ENCODE data around the gene TMEM35B. TPM values are rescaled to one million over a fixed set of nuclear protein-coding genes. Genes with fewer than 3 reads are reported as not detected.

The TMEM35B gene
- total and polyA plus RNA-seq, 9 of the 15 experiments (the other 6 are each of a cell fraction or from before 2014, with no cell fraction given), result 11.4 to 142 (median 21.4) TPM

- Histone ChIP-seq H3K27ac (ENCODE audit: extremely low read depth, low read depth, low read length) (peak overlapping the region; percentile 88), H3K79me2 (ENCODE audit: control insufficient read depth, insufficient read depth, low read length) (peaks cover 26% of the 10 kb centered on the region), H3K4me3 (peak overlapping the region; percentile 61), H4K20me1 (replicated peaks; ENCODE audit: control insufficient read depth, insufficient read depth, low read length) (no peaks in the 10 kb centered on the region), H2AFZ (ENCODE audit: low read depth, low read length) (peak overlapping the region; percentile 99), H3K36me3 (ENCODE audit: control insufficient read depth, insufficient read depth, low read length) (peaks cover 21% of the 10 kb centered on the region), H3K9me3 (replicated peaks; ENCODE audit: control insufficient read depth, insufficient read depth, low read depth, low read length) (peaks cover 15% of the 10 kb centered on the region), H3K27me3 (ENCODE audit: control insufficient read depth in 2 of 2, insufficient read depth in 2 of 2, low read length in 2 of 2) (no peaks in the 10 kb centered on the region), H3K9me1 (ENCODE audit: control insufficient read depth, insufficient read depth, low read length) (no peaks in the 10 kb centered on the region), H3K4me2 (ENCODE audit: insufficient read depth, low read length) (peak overlapping the region; percentile 93), H3K9ac (ENCODE audit: insufficient read depth in 1 of 2, low read depth in 2 of 2, low read length in 2 of 2) (peak overlapping the region; percentile 89 to 90), H3K4me1 (replicated peaks in 1 of 2; ENCODE audit: control insufficient read depth in 2 of 2, insufficient read depth in 2 of 2, low read length in 2 of 2) (peaks cover 0 to 7% of the 10 kb centered on the region in 2 experiments; a peak in 3 of 5 replicates)
- WGBS (ENCODE audit: insufficient coverage, low coverage, missing lambda C conversion rate), result 0% methylated on average over 17 of the region's 17 CpGs
- ChIA-PET CTCF (ENCODE audit: low intra/inter-chr PET ratio) (no interaction called here), POLR2A (interaction anchor here (0.5 to 3.2 kb wide), 17 partner anchors 8 to 799 kb away, joined by 3 to 15 read pairs (median 5); partner anchors contain the start of genes SFPQ and TMEM35B)
- BruUV-seq (replicated peaks), result TSS peak; percentile 88
- ATAC-seq, result peak; percentile 73
- DNase-seq (ENCODE audit: extremely low read depth in 1 of 4, low spot score in 3 of 4), result peak; percentile 60 to 71 (median 64)
- in situ Hi-C loops (cut with MboI) (no loop called here), intact Hi-C loops (cut with micrococcal nuclease) (loop anchor here (5.0 to 10.0 kb wide), 2 partner anchors 106 to 154 kb away; no protein-coding TSS in a partner anchor)
- peak; percentile 23 for FAIRE-seq
- TF ChIP-seq SP1 (CRISPR knock-in tag; IDR thresholded peaks at IDR 0.05) (no peak), ARID2 (IDR thresholded peaks at IDR 0.05) (peak; percentile 40; the same call in 1 of the 2 replicates), TEAD1 (CRISPR knock-in tag; IDR thresholded peaks at IDR 0.05) (no peak), ZFP36 (IDR thresholded peaks at IDR 0.05; ENCODE audit: low read depth, low read length, partially characterized antibody) (peak; percentile 1), ARID1B (IDR thresholded peaks at IDR 0.05) (peak; percentile 23; the same call in 1 of the 2 replicates), ESRRB (CRISPR knock-in tag; IDR thresholded peaks at IDR 0.05; ENCODE audit: borderline replicate concordance) (no peak), E2F1 (CRISPR knock-in tag; IDR thresholded peaks at IDR 0.05) (no peak), TBL1XR1 (IDR thresholded peaks at IDR 0.05; ENCODE audit: low read length in 2 of 2) (no peak), CREBBP (IDR thresholded peaks at IDR 0.05; ENCODE audit: low read depth, low read length) (no peak), TEAD4 (IDR thresholded peaks at IDR 0.05; ENCODE audit: low read length) (no peak), TEAD4 (CRISPR knock-in tag; IDR thresholded peaks at IDR 0.05; ENCODE audit: borderline replicate concordance) (no peak), ASH1L (IDR thresholded peaks at IDR 0.05; ENCODE audit: borderline replicate concordance, low read depth, partially characterized antibody) (no peak), ILF3 (IDR thresholded peaks at IDR 0.05; ENCODE audit: borderline replicate concordance) (no peak), ZNF740 (CRISPR knock-in tag; IDR thresholded peaks at IDR 0.05) (no peak), ZNF740 (tag; IDR thresholded peaks at IDR 0.05) (no peak), RBBP5 (IDR thresholded peaks at IDR 0.05; ENCODE audit: borderline replicate concordance, insufficient read depth, low read length, poor library complexity, severe bottlenecking) (no peak), JUND (IDR thresholded peaks at IDR 0.05; ENCODE audit: borderline replicate concordance, low read depth, low read length) (0 out of 2 replicates have a peak, but pooled peaks have one; percentile 32), JUND (tag; IDR thresholded peaks at IDR 0.05; ENCODE audit: borderline replicate concordance, low read depth, low read length) (no peak), ZFX (CRISPR knock-in tag; IDR thresholded peaks at IDR 0.05) (peak; percentile 66), TAF7 (tag; IDR thresholded peaks at IDR 0.05) (no peak), BRD4 (IDR thresholded peaks at IDR 0.05) (no peak)
Measured at GRCh38 chr1:35030756-35031446, 45.8 kb upstream of the TMEM35B start.
